ENCODE measurements around the gene MYH3. TPM values are rescaled to one million over a fixed set of nuclear protein-coding genes. Genes with fewer than 3 reads are reported as not detected.

MYH3 gene
- 0.50 to 1.6 TPM (median 1.1 TPM) in 5 replicates for total RNA-seq (2022; extraction: Qiagen RNA extraction; ENCODE audit: low read depth)

GRCh38 chr17:10657148-10657547 lies at the start of gene MYH3:
Gene MYH3, minus strand, starts transcription at chr17:10657309. Its CDS starts 2,245 bp downstream, at chr17:10655064.

DNA sequence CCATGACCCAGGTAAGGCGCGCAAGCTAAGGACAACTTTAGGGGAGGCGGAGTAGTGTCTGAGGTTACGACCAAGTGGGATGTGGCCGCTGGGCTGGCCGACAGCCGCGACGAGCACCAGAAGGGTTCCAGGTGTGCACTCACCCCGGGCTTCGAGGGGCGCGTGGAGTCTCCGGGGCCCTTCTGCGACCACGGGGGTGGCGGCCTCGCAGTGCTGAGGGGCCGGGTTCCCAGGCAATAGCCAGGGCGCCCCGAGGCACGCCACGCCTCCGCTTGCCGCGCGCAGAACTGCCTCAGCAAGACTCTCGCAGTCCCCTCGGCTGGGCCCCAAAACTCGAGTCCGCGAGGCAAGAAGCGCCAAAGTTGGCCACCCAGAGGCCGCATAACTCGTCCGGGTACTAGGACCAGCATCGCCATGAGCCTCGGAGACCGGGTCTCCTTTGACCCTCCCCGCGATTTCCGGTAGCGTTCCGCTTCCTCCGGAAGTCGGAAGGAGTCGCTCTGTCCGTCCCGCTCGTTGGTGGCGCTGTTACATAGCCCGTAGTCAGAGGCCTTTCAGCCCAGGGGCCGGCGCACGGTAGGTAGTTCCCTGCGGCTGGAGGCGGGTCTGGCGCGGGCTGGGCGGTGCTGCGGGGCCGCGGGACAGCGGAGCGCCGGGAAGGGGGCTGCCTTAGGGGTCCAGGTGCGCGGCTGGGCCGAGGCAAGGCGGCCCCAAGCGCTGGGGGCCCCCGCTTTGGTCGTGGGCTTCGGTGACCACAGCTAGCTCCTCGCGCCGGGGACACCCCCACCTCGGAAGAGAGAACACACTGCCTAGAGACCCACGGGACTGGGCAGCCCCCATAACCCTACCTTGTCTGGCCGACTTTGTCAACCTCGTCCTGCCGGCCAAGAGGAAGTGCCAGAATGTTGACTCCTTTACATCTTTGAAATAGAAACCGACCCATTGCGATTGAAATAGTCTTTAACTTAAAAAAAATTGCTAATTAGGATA lies 40.3 kb upstream of the MYH3 start, which contains the start of the genes ADPRM and SCO1:
TSS of gene ADPRM (plus strand) at position 503 of the 990 bp plus-strand sequence. CDS start 7,333 bp downstream, outside the sequence.
TSS of gene SCO1 (minus strand) at position 442 of the 990 bp plus-strand sequence. CDS start at position 416, 26 bp downstream.

Other genes starting within 250 kb of the MYH3 start
- gene MYH8, start 235.4 kb downstream of the MYH3 start, total RNA-seq (2022; extraction: Qiagen RNA extraction; ENCODE audit: low read depth), result not detected in 5 replicates
- not detected in 5 replicates for gene MYH4, start 187.8 kb downstream of the MYH3 start, total RNA-seq (2022; extraction: Qiagen RNA extraction; ENCODE audit: low read depth)
- gene MYH1, start 138.8 kb downstream of the MYH3 start, total RNA-seq (2022; extraction: Qiagen RNA extraction; ENCODE audit: low read depth), result not detected in 5 replicates
- gene MYH2, start 107.7 kb downstream of the MYH3 start, total RNA-seq (2022; extraction: Qiagen RNA extraction; ENCODE audit: low read depth), result not detected in 5 replicates
- gene SCO1, start 40.2 kb upstream of the MYH3 start, total RNA-seq (2022; extraction: Qiagen RNA extraction; ENCODE audit: low read depth), result 54.8 to 60.6 TPM (median 60.0 TPM) in 5 replicates
- 5.7 to 9.2 TPM (median 8.0 TPM) in 5 replicates for gene ADPRM, start 40.3 kb upstream of the MYH3 start, total RNA-seq (2022; extraction: Qiagen RNA extraction; ENCODE audit: low read depth)
- gene TMEM220, start 72.7 kb upstream of the MYH3 start, total RNA-seq (2022; extraction: Qiagen RNA extraction; ENCODE audit: low read depth), result 2.1 to 3.4 TPM (median 2.9 TPM) in 5 replicates
- not detected in 5 replicates for gene TMEM238L, start 146.8 kb upstream of the MYH3 start, total RNA-seq (2022; extraction: Qiagen RNA extraction; ENCODE audit: low read depth)
- gene PIRT, start 180.8 kb upstream of the MYH3 start, total RNA-seq (2022; extraction: Qiagen RNA extraction; ENCODE audit: low read depth), result not detected in 5 replicates

Data from A549 treated with RU486 at 1 μM for 4 hours (cell line).